ENCODE data around the gene NOC4L.

The NOC4L gene

DNA sequence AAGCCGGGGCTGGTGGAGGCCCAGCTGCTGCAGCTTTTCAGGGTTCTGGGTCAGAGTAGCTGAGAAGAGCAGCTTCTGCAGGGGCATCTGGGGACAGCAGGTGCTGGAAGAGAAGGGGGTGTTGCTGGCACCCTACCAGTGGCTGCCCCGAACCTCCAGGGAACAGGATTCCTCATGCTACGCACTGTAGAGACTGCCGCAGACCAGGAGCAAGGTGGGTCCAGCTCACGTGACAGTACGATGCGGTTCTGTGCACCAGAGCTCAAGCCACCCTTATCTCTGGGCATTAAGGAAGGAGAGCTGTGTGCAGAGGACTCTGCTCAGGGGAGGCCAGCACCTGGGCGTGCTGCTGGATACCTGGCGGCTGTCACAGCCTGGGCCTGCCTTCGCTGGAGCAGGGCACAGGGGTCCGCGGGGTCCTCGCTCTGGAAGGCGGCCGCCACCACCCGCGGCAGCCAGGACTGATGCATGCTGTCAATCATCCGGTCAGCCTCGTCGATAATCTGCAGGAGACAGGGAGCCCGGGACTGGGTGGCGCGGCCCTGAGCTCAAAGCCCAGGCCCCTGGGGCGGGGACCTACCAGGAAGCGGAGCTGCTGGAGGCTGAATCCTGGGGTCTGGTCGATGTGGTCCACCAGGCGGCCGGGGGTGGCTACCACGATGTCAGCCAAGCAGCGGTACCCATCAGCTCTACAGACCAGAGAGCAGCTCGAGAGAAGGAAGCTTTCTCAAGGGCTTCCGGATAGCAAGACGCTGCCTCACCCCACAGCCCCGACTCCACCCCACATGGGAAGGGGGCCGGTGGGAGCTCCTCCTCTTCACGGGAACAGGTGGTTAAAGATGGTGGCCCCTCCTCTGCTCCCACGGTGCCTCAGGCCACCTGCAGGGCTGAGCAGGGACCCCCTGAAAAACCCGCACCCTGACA lies 3.1 kb upstream of the NOC4L start:
- H4K20me1 ChIP-seq = peaks cover 73% of the 10 kb centered on the region
- no peaks in the 10 kb centered on the region for H3K27me3 ChIP-seq
- H3K9ac ChIP-seq = no peak overlapping the region
- TF ChIP-seq Cebpa-rat (IDR thresholded peaks at IDR 0.05) = no peak
- H3K27ac ChIP-seq = no peak overlapping the region
- H3K4me3 ChIP-seq = no peak overlapping the region
- H3K4me2 ChIP-seq = no peak overlapping the region
- no peaks in the 10 kb centered on the region for H3K9me3 ChIP-seq
- peaks cover 67% of the 10 kb centered on the region for H3K36me3 ChIP-seq
- H3K4me1 ChIP-seq = peaks cover 23% of the 10 kb centered on the region

DNA sequence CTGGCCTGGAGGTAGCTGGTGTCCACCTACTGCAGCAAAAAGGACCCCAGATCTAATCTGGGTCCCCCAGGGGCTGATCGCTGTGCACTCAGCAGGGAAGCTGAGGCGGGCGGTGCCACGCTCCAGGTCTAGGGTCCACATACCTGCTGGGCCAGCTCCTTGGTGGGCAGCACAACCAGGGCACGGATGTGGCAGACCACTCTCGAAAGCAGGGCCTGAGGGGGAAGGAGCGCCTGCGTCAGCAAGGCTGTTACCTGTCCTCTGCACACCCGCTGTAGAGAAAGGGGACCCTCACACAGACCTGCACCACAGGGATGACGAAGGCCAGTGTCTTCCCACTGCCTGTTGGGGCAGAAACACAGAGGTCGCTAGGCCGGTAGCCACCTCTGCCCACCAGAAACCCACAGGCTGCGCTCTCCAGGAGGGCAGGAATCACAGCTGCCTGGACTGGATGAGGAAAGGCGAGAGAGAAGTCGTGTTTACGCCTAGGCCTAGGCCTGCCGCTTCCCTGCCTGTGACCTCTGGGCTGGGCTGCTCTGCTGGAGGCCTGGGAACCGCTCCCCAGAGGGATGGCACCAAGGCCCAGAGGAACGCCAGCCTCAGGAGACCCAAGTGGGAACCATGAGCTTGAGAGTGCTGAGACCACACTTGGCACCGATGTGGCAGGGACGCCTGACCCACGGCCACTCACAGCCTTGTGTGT lies 2.1 kb upstream of the NOC4L start:
- no peak for TF ChIP-seq Cebpa-rat (IDR thresholded peaks at IDR 0.05)
- no peaks in the 10 kb centered on the region for H3K9me3 ChIP-seq
- H4K20me1 ChIP-seq = peaks cover 79% of the 10 kb centered on the region
- no peak overlapping the region for H3K9ac ChIP-seq
- no peak overlapping the region for H3K27ac ChIP-seq
- peaks cover 23% of the 10 kb centered on the region for H3K4me1 ChIP-seq
- peaks cover 76% of the 10 kb centered on the region for H3K36me3 ChIP-seq
- H3K4me3 ChIP-seq = peak overlapping the region; percentile 97
- peak overlapping the region; percentile 99 for H3K4me2 ChIP-seq
- H3K27me3 ChIP-seq = no peaks in the 10 kb centered on the region

- Histone ChIP-seq H3K4me1 (peaks cover 23% of the 10 kb centered on the region), H3K4me3 (peak overlapping the region; percentile 97), H3K9ac (peak overlapping the region; percentile 94), H3K4me2 (peak overlapping the region; percentile 99), H3K27ac (peak overlapping the region; percentile 87), H4K20me1 (peaks cover 82% of the 10 kb centered on the region), H3K36me3 (peaks cover 78% of the 10 kb centered on the region), H3K9me3 (no peaks in the 10 kb centered on the region), H3K27me3 (no peaks in the 10 kb centered on the region)
- TF ChIP-seq Cebpa-rat (IDR thresholded peaks at IDR 0.05) = no peak
Measured at GRCh38 chr12:132142679-132143335, 1.4 kb upstream of the NOC4L start.

GRCh38 chr12:132143336-132144071 lies 753 bp upstream of the NOC4L start:
- TF ChIP-seq Cebpa-rat (IDR thresholded peaks at IDR 0.05) = no peak
- Histone ChIP-seq H3K9me3 (no peaks in the 10 kb centered on the region), H3K36me3 (peaks cover 77% of the 10 kb centered on the region), H3K27me3 (no peaks in the 10 kb centered on the region), H3K4me1 (peaks cover 23% of the 10 kb centered on the region), H3K9ac (peak overlapping the region; percentile 94), H3K4me2 (peak overlapping the region; percentile 99), H4K20me1 (peaks cover 87% of the 10 kb centered on the region), H3K4me3 (peak overlapping the region; percentile 97), H3K27ac (peak overlapping the region; percentile 87)

- H3K27ac ChIP-seq = peak overlapping the region; percentile 87
Measured at GRCh38 chr12:132144810-132145168, 532 bp downstream of the NOC4L start.

GRCh38 chr12:132145334-132145733 lies 1.1 kb downstream of the NOC4L start:
- no peak for TF ChIP-seq Cebpa-rat (IDR thresholded peaks at IDR 0.05)
- peak overlapping the region; percentile 97 for H3K4me3 ChIP-seq
- H3K27me3 ChIP-seq = no peaks in the 10 kb centered on the region
- H3K9ac ChIP-seq = peak overlapping the region; percentile 94
- H3K4me1 ChIP-seq = peaks cover 23% of the 10 kb centered on the region
- peak overlapping the region; percentile 100 for H3K4me2 ChIP-seq
- H4K20me1 ChIP-seq = peaks cover 74% of the 10 kb centered on the region
- peak overlapping the region; percentile 87 for H3K27ac ChIP-seq
- no peaks in the 10 kb centered on the region for H3K9me3 ChIP-seq
- H3K36me3 ChIP-seq = peaks cover 59% of the 10 kb centered on the region

More at GRCh38 chr12:132144810-132145168, 532 bp downstream of the NOC4L start:
- Histone ChIP-seq H3K9me3 (no peaks in the 10 kb centered on the region), H3K27me3 (no peaks in the 10 kb centered on the region), H3K4me2 (peak overlapping the region; percentile 100), H3K4me1 (peaks cover 23% of the 10 kb centered on the region), H4K20me1 (peaks cover 79% of the 10 kb centered on the region), H3K9ac (peak overlapping the region; percentile 94), H3K36me3 (peaks cover 64% of the 10 kb centered on the region), H3K4me3 (peak overlapping the region; percentile 97)
- TF ChIP-seq Cebpa-rat (IDR thresholded peaks at IDR 0.05) = no peak

DNA sequence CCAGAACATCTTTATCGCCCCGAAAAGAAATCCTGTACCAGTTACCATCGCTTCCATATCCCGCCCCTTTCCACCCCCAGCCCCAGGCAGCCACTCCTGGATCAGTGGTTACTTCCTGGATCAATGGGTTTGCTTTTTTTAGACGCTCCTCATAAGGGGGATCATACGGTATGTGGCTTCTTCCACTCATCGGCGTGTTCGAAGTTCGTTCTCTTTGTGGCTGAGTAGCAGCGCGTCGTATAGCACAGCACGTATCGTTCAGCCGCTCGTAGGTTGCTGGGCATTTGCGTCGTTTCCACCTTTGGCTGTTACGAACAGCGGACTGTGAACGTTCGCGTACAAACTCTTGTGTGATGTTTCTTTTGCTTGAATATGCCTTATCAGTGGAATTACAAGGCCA lies 1.8 kb downstream of the NOC4L start:
- H3K27ac ChIP-seq = no peak overlapping the region
- H3K9me3 ChIP-seq = no peaks in the 10 kb centered on the region
- H3K4me3 ChIP-seq = no peak overlapping the region
- TF ChIP-seq Cebpa-rat (IDR thresholded peaks at IDR 0.05) = no peak
- peaks cover 55% of the 10 kb centered on the region for H3K36me3 ChIP-seq
- H4K20me1 ChIP-seq = peaks cover 70% of the 10 kb centered on the region
- no peak overlapping the region; the same call in 1 of the 2 replicates for H3K4me2 ChIP-seq
- H3K27me3 ChIP-seq = no peaks in the 10 kb centered on the region
- H3K9ac ChIP-seq = no peak overlapping the region
- H3K4me1 ChIP-seq = peaks cover 23% of the 10 kb centered on the region

- H3K4me1 ChIP-seq = peaks cover 23% of the 10 kb centered on the region
- H3K9ac ChIP-seq = no peak overlapping the region
- no peak overlapping the region for H3K4me2 ChIP-seq
- no peaks in the 10 kb centered on the region for H3K9me3 ChIP-seq
- no peak overlapping the region for H3K27ac ChIP-seq
- peaks cover 55% of the 10 kb centered on the region for H3K36me3 ChIP-seq
- H3K4me3 ChIP-seq = no peak overlapping the region
- H4K20me1 ChIP-seq = peaks cover 69% of the 10 kb centered on the region
- TF ChIP-seq Cebpa-rat (IDR thresholded peaks at IDR 0.05) = no peak
- no peaks in the 10 kb centered on the region for H3K27me3 ChIP-seq
Measured at GRCh38 chr12:132146772-132147422, 2.6 kb downstream of the NOC4L start.
